ENCODE measurements around the gene CLVS2. TPM values are rescaled to one million over a fixed set of nuclear protein-coding genes. Genes with fewer than 3 reads are reported as not detected.

CLVS2 gene
- total RNA-seq, 2 experiments from 2014 or later = not detected

DNA sequence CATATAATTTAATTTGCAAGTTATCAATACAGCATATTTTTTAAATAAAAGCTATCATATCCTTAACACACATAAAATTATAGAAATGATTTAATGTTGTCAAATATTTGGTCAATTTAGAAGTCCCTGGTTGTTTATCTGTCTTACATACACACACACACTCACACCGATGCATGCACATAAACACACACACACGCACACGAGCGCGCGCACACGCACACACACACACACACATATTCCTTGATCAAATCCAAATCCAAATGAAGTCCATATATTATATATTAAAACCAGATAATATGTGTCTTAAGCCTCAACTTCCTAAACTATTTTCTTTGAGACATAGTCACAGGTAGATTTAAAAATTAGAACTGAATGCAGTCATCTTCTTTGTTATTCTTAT lies 120.3 kb downstream of the CLVS2 start:
- Histone ChIP-seq H3K27ac (ENCODE audit: low read depth in 1 of 2, low read length in 2 of 2) (no peak overlapping the region), H3K36me3 (ENCODE audit: insufficient read depth, low read length) (no peaks in the 10 kb centered on the region), H3K27me3 (ENCODE audit: control insufficient read depth in 1 of 2, insufficient read depth in 2 of 2, low read length in 2 of 2) (no peaks in the 10 kb centered on the region), H3K9me3 (ENCODE audit: control insufficient read depth in 1 of 2, insufficient read depth in 1 of 2, low read length in 2 of 2) (no peaks in the 10 kb centered on the region), H3K4me3 (ENCODE audit: low read length) (no peak overlapping the region), H3K4me1 (ENCODE audit: insufficient read depth, low read length) (no peaks in the 10 kb centered on the region)
- DNase-seq = no peak
- ChIA-PET POLR2A (no interaction called here), CTCF (no interaction called here)
- no peaks in the 10 kb centered on the region for H3K27me3 Mint-ChIP-seq
- no peaks in the 10 kb centered on the region for H3K9me3 Mint-ChIP-seq
- TF ChIP-seq, protein P1, sequence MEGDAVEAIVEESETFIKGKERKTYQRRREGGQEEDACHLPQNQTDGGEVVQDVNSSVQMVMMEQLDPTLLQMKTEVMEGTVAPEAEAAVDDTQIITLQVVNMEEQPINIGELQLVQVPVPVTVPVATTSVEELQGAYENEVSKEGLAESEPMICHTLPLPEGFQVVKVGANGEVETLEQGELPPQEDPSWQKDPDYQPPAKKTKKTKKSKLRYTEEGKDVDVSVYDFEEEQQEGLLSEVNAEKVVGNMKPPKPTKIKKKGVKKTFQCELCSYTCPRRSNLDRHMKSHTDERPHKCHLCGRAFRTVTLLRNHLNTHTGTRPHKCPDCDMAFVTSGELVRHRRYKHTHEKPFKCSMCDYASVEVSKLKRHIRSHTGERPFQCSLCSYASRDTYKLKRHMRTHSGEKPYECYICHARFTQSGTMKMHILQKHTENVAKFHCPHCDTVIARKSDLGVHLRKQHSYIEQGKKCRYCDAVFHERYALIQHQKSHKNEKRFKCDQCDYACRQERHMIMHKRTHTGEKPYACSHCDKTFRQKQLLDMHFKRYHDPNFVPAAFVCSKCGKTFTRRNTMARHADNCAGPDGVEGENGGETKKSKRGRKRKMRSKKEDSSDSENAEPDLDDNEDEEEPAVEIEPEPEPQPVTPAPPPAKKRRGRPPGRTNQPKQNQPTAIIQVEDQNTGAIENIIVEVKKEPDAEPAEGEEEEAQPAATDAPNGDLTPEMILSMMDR (IDR thresholded peaks at IDR 0.05) = no peak
- no peak for ATAC-seq (ENCODE audit: poor library complexity)
- H3K27ac Mint-ChIP-seq = no peak overlapping the region
- H3K4me1 Mint-ChIP-seq (ENCODE audit: low read depth) = no peaks in the 10 kb centered on the region
- H3K4me3 Mint-ChIP-seq = no peak overlapping the region
- H3K36me3 Mint-ChIP-seq (ENCODE audit: low read depth) = no peaks in the 10 kb centered on the region
- intact Hi-C loops (cut with DNase I, micrococcal nuclease) = no loop called here

DNA sequence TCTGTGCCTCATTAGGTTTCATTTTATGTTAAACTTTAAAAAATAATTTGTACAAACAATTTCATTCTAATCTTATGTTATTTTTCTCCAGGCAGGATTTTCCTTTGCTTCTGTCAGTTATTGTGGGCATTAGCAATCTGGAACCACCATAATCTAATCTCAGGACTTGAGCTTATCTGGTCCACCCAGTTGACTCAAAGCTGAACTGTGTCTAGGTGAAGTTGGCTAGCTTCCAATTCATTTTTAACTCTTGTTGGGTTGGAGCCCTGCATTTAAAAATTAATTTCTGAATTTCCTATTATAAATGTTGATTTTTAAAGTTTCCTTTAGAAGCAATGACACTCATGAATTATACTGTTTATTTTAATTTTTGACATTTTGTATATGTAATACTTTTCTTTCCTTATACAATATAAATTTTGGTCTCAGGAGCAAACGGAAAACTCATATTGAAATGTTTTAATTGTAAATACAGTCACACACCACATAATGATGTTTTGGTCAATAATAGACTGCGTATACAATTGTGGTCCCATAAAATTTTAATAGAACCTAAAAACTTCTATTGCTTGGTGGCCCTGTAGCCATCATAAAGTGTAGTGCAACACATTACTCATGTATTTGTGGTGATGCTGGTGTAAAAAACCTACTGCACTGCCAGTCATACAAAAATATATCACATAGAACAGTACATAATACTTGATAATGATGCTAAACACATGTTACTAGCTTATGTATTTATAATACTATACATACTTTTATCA lies 121.3 kb downstream of the CLVS2 start:
- Histone ChIP-seq H3K4me1 (ENCODE audit: insufficient read depth, low read length) (no peaks in the 10 kb centered on the region), H3K9me3 (ENCODE audit: control insufficient read depth in 1 of 2, insufficient read depth in 1 of 2, low read length in 2 of 2) (no peaks in the 10 kb centered on the region), H3K27me3 (ENCODE audit: control insufficient read depth in 1 of 2, insufficient read depth in 2 of 2, low read length in 2 of 2) (no peaks in the 10 kb centered on the region), H3K27ac (ENCODE audit: low read depth in 1 of 2, low read length in 2 of 2) (no peak overlapping the region), H3K36me3 (ENCODE audit: insufficient read depth, low read length) (no peaks in the 10 kb centered on the region), H3K4me3 (ENCODE audit: low read length) (no peak overlapping the region)
- Mint-ChIP-seq H3K27ac (no peak overlapping the region), H3K4me3 (no peak overlapping the region), H3K9me3 (no peaks in the 10 kb centered on the region), H3K4me1 (ENCODE audit: low read depth) (no peaks in the 10 kb centered on the region), H3K27me3 (no peaks in the 10 kb centered on the region), H3K36me3 (ENCODE audit: low read depth) (no peaks in the 10 kb centered on the region)
- ATAC-seq (ENCODE audit: poor library complexity) = no peak
- POLR2A ChIA-PET = no interaction called here
- CTCF ChIA-PET = no interaction called here
- TF ChIP-seq, protein P1 (IDR thresholded peaks at IDR 0.05) = no peak
- no peak for DNase-seq
- intact Hi-C loops (cut with DNase I, micrococcal nuclease) = no loop called here

DNA sequence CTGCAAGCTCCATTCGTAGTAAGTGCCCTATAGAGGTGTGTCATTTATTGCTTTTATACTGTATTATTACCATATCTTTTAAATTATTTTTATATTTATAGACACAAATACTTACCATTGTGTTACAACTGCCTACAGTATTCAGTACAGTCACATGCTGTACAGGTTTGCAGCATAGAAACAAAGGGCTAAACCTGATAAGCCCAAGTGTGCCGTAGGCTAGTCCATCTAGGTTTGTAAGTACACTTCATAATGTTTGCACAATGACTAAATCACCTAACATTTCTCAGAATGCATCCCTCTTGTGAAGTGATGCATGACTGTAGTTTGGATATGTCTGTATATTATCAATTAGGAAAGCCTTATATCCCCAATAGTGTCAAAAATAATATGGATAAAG lies 122.8 kb downstream of the CLVS2 start:
- DNase-seq = no peak
- Mint-ChIP-seq H3K4me3 (no peak overlapping the region), H3K27ac (no peak overlapping the region), H3K9me3 (no peaks in the 10 kb centered on the region), H3K36me3 (ENCODE audit: low read depth) (no peaks in the 10 kb centered on the region), H3K4me1 (ENCODE audit: low read depth) (no peaks in the 10 kb centered on the region), H3K27me3 (no peaks in the 10 kb centered on the region)
- Histone ChIP-seq H3K27ac (ENCODE audit: low read depth in 1 of 2, low read length in 2 of 2) (no peak overlapping the region), H3K27me3 (ENCODE audit: control insufficient read depth in 1 of 2, insufficient read depth in 2 of 2, low read length in 2 of 2) (no peaks in the 10 kb centered on the region), H3K4me1 (ENCODE audit: insufficient read depth, low read length) (no peaks in the 10 kb centered on the region), H3K4me3 (ENCODE audit: low read length) (no peak overlapping the region), H3K9me3 (ENCODE audit: control insufficient read depth in 1 of 2, insufficient read depth in 1 of 2, low read length in 2 of 2) (no peaks in the 10 kb centered on the region), H3K36me3 (ENCODE audit: insufficient read depth, low read length) (no peaks in the 10 kb centered on the region)
- CTCF ChIA-PET = no interaction called here
- intact Hi-C loops (cut with DNase I, micrococcal nuclease) = no loop called here
- no peak for ATAC-seq (ENCODE audit: poor library complexity)
- TF ChIP-seq, protein P1 (IDR thresholded peaks at IDR 0.05) = no peak
- POLR2A ChIA-PET = no interaction called here

Other genes with a start within 250 kb of the CLVS2 start
- not detected for gene FABP7, start 216.5 kb upstream of the CLVS2 start, total RNA-seq
- under 1 TPM; 0.22 to 0.52 TPM for gene SMPDL3A, start 207.0 kb upstream of the CLVS2 start, total RNA-seq

Data from CD4-positive, alpha-beta T cell (primary cell).